Left renal cortex interstitium (tissue), 4 donors: ENCODE results near the gene UNC5C. TPM values are rescaled to one million over a fixed set of nuclear protein-coding genes. Genes with fewer than 3 reads are reported as not detected.

ENCODE experiments used
- DNase-seq, 4 donors: peaks; one replicate each; pipeline ENCODE4 v3.0.0-alpha.2; 2013; ENCODE audit warnings: low read depth in 4 of 4, low spot score in 2 of 4, missing footprints in 1 of 4
- polyA plus RNA-seq, 4 donors: library from polyadenylated mRNA; unstranded; fragments of 120-200 nt; gene quantifications; one replicate each; pipeline ENCODE4 v1.2.1, GENCODE V29; 2013; ENCODE audit not compliant: insufficient read length in 4 of 4

Gene UNC5C
- polyA plus RNA-seq, 4 donors: 32.4 to 42.3 (median 37.0) TPM

DNA sequence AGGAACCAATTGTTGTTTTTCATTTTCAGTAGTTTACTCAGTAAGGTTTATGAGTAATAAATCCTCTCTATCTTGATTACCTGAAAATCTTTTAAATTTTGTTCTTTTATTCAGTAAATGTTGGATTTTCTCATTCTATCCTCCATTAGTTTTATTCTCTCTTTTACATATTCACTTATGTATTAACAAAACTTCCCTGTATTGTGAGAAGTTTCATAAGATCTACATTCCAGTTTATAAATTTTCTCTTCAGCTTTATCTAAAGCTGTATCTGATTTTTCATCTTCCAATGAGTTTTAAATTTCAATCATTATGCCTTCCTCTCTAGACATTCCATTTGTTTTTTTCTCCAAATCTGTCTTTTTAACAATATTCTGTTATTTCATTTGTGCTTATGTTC, 310.2 kb downstream of the UNC5C start:
- DNase-seq: no peak

DNA sequence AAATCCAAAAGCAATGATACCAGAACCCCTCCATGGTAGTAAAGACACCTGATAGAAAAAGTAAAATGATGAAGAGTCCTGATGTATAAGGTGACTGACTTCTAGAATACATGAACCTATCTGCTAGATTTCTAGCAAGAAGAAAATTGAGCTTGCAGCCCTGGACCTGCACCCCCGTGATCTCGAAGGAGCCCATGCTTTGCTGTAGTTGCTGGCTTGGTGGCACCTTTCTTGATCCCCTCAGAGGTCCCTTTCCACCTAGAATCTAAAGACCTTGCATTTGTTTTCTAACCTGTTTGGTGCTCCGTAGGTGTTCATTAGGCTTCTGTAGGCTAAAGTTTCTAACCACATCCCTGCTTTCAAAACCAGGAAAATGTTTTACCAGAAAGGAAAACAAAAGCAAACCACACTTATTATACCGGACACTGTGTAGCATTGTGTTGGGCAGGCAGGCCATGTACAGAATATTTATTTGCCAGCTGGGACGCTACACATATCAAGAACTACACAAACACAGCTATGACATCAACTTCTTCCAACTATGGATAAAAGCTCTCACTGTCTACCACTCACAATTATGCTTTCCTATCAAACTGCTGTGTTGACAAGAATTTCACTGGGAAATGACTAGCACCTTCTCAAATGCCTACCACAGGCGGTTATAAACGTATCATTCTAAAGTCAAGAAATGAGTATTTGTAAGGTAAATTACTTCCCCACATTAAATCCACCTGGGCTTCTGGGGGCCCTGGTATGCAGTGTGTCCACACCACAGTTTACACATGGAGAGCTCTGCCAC, 316.2 kb downstream of the UNC5C start:
- no peak for DNase-seq

GRCh38 chr4:95231681-95232080, 317.1 kb downstream of the UNC5C start:
- no peak for DNase-seq

DNA sequence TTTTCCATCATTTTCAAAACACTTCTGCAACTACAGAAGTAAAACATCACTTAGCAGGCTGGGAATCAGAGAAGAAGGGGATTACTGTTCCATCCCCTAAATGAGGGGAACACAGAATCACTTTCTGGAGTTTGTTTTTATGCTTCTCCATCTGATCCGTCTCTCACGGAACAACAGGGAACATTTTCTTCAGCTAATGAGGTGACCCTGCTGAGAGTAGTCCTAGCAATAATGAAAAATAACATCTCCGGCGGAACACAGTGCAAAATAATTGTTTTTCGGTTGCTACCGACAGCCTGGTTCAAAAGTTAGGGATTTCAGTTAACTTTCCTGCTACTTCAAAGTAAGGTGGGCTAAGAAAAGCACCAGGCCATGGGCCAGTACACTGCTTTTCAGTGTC, 322.9 kb downstream of the UNC5C start:
- DNase-seq: no peak

GRCh38 chr4:95224402-95224801, 324.4 kb downstream of the UNC5C start:
- no peak for DNase-seq

- DNase-seq: no peak
These were observed 328.3 kb downstream of the UNC5C start for GRCh38 chr4:95220205-95221175.

GRCh38 chr4:95219109-95219508, 329.7 kb downstream of the UNC5C start:
- DNase-seq: no peak

DNA sequence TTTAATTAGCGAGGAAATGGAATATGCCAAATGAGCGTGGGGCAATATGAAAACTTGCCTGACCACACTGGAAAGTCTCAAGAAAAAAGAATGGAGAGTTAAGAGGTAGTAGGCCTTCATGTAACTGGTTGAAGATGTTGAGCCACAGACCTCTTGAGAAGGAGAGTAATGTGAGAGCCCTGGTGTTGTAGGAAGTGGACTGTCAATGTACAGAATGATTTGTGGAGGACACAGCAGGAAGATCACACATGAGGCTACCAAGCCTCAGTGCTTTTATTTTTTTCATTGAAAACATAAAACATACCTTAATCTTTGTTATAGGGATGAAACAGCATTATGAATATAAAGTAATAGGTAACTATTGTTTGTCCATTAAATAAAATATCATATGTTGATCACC, 331.6 kb downstream of the UNC5C start:
- DNase-seq: no peak

- no peak for DNase-seq
These were observed 332.1 kb downstream of the UNC5C start for GRCh38 chr4:95216636-95217035.

GRCh38 chr4:95215991-95216605, 332.7 kb downstream of the UNC5C start:
- no peak for DNase-seq

GRCh38 chr4:95215043-95215442, 333.7 kb downstream of the UNC5C start:
- no peak for DNase-seq

- no peak for DNase-seq
These were observed 334.4 kb downstream of the UNC5C start for GRCh38 chr4:95214408-95214807.

DNA sequence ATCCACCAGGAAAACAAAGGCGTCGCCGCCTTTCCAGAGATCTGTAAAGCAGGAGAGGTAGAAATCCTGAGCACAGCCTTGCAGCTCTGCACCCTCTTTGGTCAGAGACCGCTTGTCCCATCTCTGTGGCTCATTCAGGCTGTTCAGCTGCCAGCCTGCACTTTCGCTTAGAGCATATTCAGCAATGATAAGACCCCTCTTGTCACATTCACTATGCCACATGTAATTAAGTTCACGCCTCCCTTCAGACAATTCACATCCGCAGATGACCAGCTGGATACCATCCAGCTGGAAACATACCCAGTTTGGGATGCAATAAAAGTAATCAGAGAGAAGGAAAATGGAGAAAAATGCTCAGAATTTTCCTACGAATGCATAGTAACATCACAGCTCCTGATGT, 335.4 kb downstream of the UNC5C start:
- no peak for DNase-seq

DNA sequence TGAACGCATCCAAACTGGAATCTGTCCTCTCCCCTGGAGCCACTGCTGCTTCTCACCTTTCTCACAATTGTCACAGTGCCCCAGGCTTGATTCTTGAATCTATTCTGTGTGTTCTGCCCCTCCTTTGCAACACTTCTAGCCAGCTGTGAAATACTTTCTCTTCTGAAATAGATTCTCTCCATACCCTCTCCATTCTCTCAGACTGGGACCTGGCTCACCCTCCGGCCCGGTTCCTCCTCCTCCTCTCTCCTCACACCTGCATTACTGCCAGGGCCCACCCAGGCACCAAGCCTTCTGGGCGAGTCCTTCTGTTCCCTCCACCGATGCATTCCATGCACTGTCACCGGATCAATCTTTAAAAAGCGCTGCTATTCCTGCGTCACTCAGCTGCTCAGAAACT, 336.1 kb downstream of the UNC5C start:
- DNase-seq: no peak

GRCh38 chr4:95209927-95210326, 338.8 kb downstream of the UNC5C start:
- DNase-seq: no peak

- no peak for DNase-seq
These were observed 343.9 kb downstream of the UNC5C start for GRCh38 chr4:95204873-95205272.

GRCh38 chr4:95204267-95204844, 344.4 kb downstream of the UNC5C start:
- DNase-seq: no peak

GRCh38 chr4:95198961-95199360, 349.8 kb downstream of the UNC5C start:
- no peak for DNase-seq

- no peak for DNase-seq
These were observed 351.4 kb downstream of the UNC5C start for GRCh38 chr4:95197353-95197752.

- no peak for DNase-seq
These were observed 355.2 kb downstream of the UNC5C start for GRCh38 chr4:95193391-95194224.
